Gastrocnemius medialis (tissue), 4 donors: ENCODE data around the gene DPT. TPM values are rescaled to one million over a fixed set of nuclear protein-coding genes. Genes with fewer than 3 reads are reported as not detected.

Experiments
- ATAC-seq, 2 donors: fragments of 150-250 bp; one replicate each; pipeline ENCODE4 v1.9.1; 2016
- DNase-seq, 2 donors: peaks; one replicate each; pipeline ENCODE4 v3.0.0-alpha.2; 2019
- H3K27ac ChIP-seq, 4 donors: fragments of 200-600 bp; sonication (generic); 1 replicate in 1 of 4; 2 replicates in 3 of 4; pipeline ENCODE4 v1.5.1; 2016 to 2018; ENCODE audit warnings: mild to moderate bottlenecking in 2 of 4, moderate library complexity in 1 of 4
- H3K27me3 ChIP-seq, 3 donors: fragments of 200-600 bp; sonication (generic) in 2 of 3; 1 replicate in 1 of 3; 2 replicates in 2 of 3; pipeline versions ENCODE4 v1.5.1 to v1.6.0; 2016 to 2019; ENCODE audit warnings: mild to moderate bottlenecking in 1 of 3, moderate library complexity in 1 of 3
- H3K36me3 ChIP-seq, 2 donors: fragments of 200-600 bp; sonication (generic) in 1 of 2; one replicate each; pipeline ENCODE4 v1.5.1; 2017 to 2018
- H3K4me1 ChIP-seq, 2 donors: fragments of 200-600 bp; sonication (generic) in 1 of 2; one replicate each; pipeline ENCODE4 v1.5.1; 2016 to 2017; ENCODE audit warnings: mild to moderate bottlenecking in 2 of 2
- H3K4me3 ChIP-seq, 4 donors: fragments of 200-600 bp; sonication (generic) in 3 of 4; 1 replicate in 1 of 4; 2 replicates in 3 of 4; pipeline ENCODE4 v1.5.1; 2016 to 2019; ENCODE audit warnings: mild to moderate bottlenecking in 2 of 4
- H3K9me3 ChIP-seq, 3 donors: fragments of 200-600 bp; sonication (generic) in 2 of 3; 1 replicate in 1 of 3; 2 replicates in 2 of 3; pipeline ENCODE4 v1.5.1; 2016 to 2019
- CTCF ChIP-seq, 5 experiments: fragments of 450-650 bp in 3 of 5; fragments of 200-600 bp in 2 of 5; sonication (generic) in 2 of 5; IDR thresholded peaks in 4 of 5; conservative IDR thresholded peaks in 1 of 5; 1 replicate in 4 of 5; 2 replicates in 1 of 5; pipeline ENCODE4 v1.5.1; 2016 to 2019; ENCODE audit warnings: antibody characterized with exemption in 5 of 5, mild to moderate bottlenecking in 3 of 5, moderate library complexity in 3 of 5
- POLR2A ChIP-seq, 2 donors: fragments of 450-650 bp; IDR thresholded peaks; one replicate each; pipeline ENCODE4 v1.6.1; 2017; ENCODE audit warnings: antibody characterized with exemption in 2 of 2, mild to moderate bottlenecking in 2 of 2, moderate library complexity in 2 of 2
- in situ Hi-C, 4 donors: fragments of 200-750 bp; cut with MboI; loops; one replicate each; pipeline versions ENCODE4 v1.15.0 to v1.8.0; 2017; ENCODE audit warnings: low sequenced_read_pairs in 4 of 4
- intact Hi-C: fragments of 100-400 bp; cut with DNase I; formaldehyde crosslinking; loops from one replicate; pipeline ENCODE4 v1.15.1; 2023; ENCODE audit warnings: low total_unique reads
- total RNA-seq, 4 donors: library from RNA; depleted of rRNA; stranded (reverse); fragments of >200 nt; gene quantifications; one replicate each; pipeline versions ENCODE4 v1.1.0 to v1.2.3, GENCODE V29; 2016

DPT gene
- total RNA-seq, 4 donors from 2014 or later, result 12.6 to 21.8 (median 14.7) TPM

- TF ChIP-seq POLR2A (IDR thresholded peaks at IDR 0.05), result no peak
- no peak for TF ChIP-seq CTCF (IDR thresholded peaks at IDR 0.05 in 4 of 5, conservative IDR thresholded peaks at IDR 0.05 in 1 of 5)
- no peak overlapping the region for H3K4me3 ChIP-seq
- in situ Hi-C loops, result no loop called here
- H3K27ac ChIP-seq, result no peak overlapping the region
- H3K4me1 ChIP-seq, result no peaks in the 10 kb centered on the region
- H3K27me3 ChIP-seq, result no peaks in the 10 kb centered on the region
- intact Hi-C loops, result no loop called here
- ATAC-seq (no peak), DNase-seq (no peak)
- H3K36me3 ChIP-seq, result no peaks in the 10 kb centered on the region
- no peaks in the 10 kb centered on the region for H3K9me3 ChIP-seq
These were observed 13.4 kb upstream of the DPT start for GRCh38 chr1:168742386-168742785.

GRCh38 chr1:168739908-168740307 lies 10.9 kb upstream of the DPT start:
- ATAC-seq, result no peak

GRCh38 chr1:168736520-168736919 lies 7.5 kb upstream of the DPT start:
- intact Hi-C loops (no loop called here), in situ Hi-C loops (no loop called here)
- DNase-seq (no peak), ATAC-seq (no peak)
- Histone ChIP-seq H3K27ac (no peak overlapping the region), H3K4me3 (no peak overlapping the region), H3K36me3 (no peaks in the 10 kb centered on the region), H3K9me3 (no peaks in the 10 kb centered on the region), H3K4me1 (peaks cover 6 to 9% of the 10 kb centered on the region in 2 donors), H3K27me3 (no peaks in the 10 kb centered on the region)
- TF ChIP-seq CTCF (IDR thresholded peaks at IDR 0.05 in 4 of 5, conservative IDR thresholded peaks at IDR 0.05 in 1 of 5) (no peak), POLR2A (IDR thresholded peaks at IDR 0.05) (no peak)

More at GRCh38 chr1:168739908-168740307, 10.9 kb upstream of the DPT start:
- in situ Hi-C loops, result no loop called here
- H3K27ac ChIP-seq, result no peak overlapping the region
- H3K9me3 ChIP-seq, result no peaks in the 10 kb centered on the region
- no peak for TF ChIP-seq CTCF (IDR thresholded peaks at IDR 0.05 in 4 of 5, conservative IDR thresholded peaks at IDR 0.05 in 1 of 5)
- TF ChIP-seq POLR2A (IDR thresholded peaks at IDR 0.05), result no peak
- H3K27me3 ChIP-seq, result no peaks in the 10 kb centered on the region
- intact Hi-C loops, result no loop called here
- no peaks in the 10 kb centered on the region for H3K4me1 ChIP-seq
- no peak overlapping the region for H3K4me3 ChIP-seq
- DNase-seq, result no peak
- H3K36me3 ChIP-seq, result no peaks in the 10 kb centered on the region

- Histone ChIP-seq H3K36me3 (no peaks in the 10 kb centered on the region), H3K27ac (no peak overlapping the region), H3K4me1 (peaks cover 6 to 9% of the 10 kb centered on the region in 2 donors), H3K27me3 (no peaks in the 10 kb centered on the region), H3K4me3 (no peak overlapping the region), H3K9me3 (no peaks in the 10 kb centered on the region)
- intact Hi-C loops, result no loop called here
- in situ Hi-C loops, result no loop called here
- ATAC-seq (no peak), DNase-seq (no peak)
- TF ChIP-seq POLR2A (IDR thresholded peaks at IDR 0.05) (no peak), CTCF (IDR thresholded peaks at IDR 0.05 in 4 of 5, conservative IDR thresholded peaks at IDR 0.05 in 1 of 5) (no peak)
These were observed 7.0 kb upstream of the DPT start for GRCh38 chr1:168735974-168736373.

GRCh38 chr1:168734946-168735345 lies 5.9 kb upstream of the DPT start:
- no peak overlapping the region for H3K27ac ChIP-seq

More at GRCh38 chr1:168734946-168735345, 5.9 kb upstream of the DPT start:
- in situ Hi-C loops, result no loop called here
- H3K4me1 ChIP-seq, result peaks cover 6 to 9% of the 10 kb centered on the region in 2 donors
- no peaks in the 10 kb centered on the region for H3K27me3 ChIP-seq
- H3K4me3 ChIP-seq, result no peak overlapping the region
- DNase-seq (no peak), ATAC-seq (no peak)
- intact Hi-C loops, result no loop called here
- no peaks in the 10 kb centered on the region for H3K36me3 ChIP-seq
- no peaks in the 10 kb centered on the region for H3K9me3 ChIP-seq
- no peak for TF ChIP-seq POLR2A (IDR thresholded peaks at IDR 0.05)
- no peak for TF ChIP-seq CTCF (IDR thresholded peaks at IDR 0.05 in 4 of 5, conservative IDR thresholded peaks at IDR 0.05 in 1 of 5)
